LNCAP (cell line): ENCODE results near the gene NSRP1.

Experiments
- CTCF ChIP-seq: fragments of 450-650 bp; IDR thresholded peaks from 2 replicates; pipeline ENCODE4 v1.5.1; 2017; ENCODE audit warnings: mild to moderate bottlenecking

The NSRP1 gene

GRCh38 chr17:30173649-30174048 lies 57.0 kb downstream of the NSRP1 start:
- TF ChIP-seq CTCF, result no peak

- no peak for TF ChIP-seq CTCF
Observed at GRCh38 chr17:30174556-30174955, 57.9 kb downstream of the NSRP1 start.

GRCh38 chr17:30176855-30177254 lies 60.2 kb downstream of the NSRP1 start:
- no peak for TF ChIP-seq CTCF

GRCh38 chr17:30186761-30187160 lies 70.1 kb downstream of the NSRP1 start:
- no peak for TF ChIP-seq CTCF

GRCh38 chr17:30187573-30187972 lies 71.0 kb downstream of the NSRP1 start:
- TF ChIP-seq CTCF, result no peak

- TF ChIP-seq CTCF, result no peak
Observed at GRCh38 chr17:30188211-30188939, 71.8 kb downstream of the NSRP1 start.

GRCh38 chr17:30191072-30191471 lies 74.5 kb downstream of the NSRP1 start:
- no peak for TF ChIP-seq CTCF

GRCh38 chr17:30196504-30196903 lies 79.9 kb downstream of the NSRP1 start:
- TF ChIP-seq CTCF, result no peak
